NK-92 (cell line): ENCODE measurements around the gene BAZ1B.
"Not testable (repeated sequence)": the region's sequence is repeated elsewhere in the genome, so short reads cannot be mapped to it uniquely, and the experiment has no call there.

Experiments used
- DNase-seq: peaks from one replicate; lab custom pipeline; 2025; ENCODE audit not compliant: unreplicated experiment; lab: John Stamatoyannopoulos, UW

Gene BAZ1B, protein sequence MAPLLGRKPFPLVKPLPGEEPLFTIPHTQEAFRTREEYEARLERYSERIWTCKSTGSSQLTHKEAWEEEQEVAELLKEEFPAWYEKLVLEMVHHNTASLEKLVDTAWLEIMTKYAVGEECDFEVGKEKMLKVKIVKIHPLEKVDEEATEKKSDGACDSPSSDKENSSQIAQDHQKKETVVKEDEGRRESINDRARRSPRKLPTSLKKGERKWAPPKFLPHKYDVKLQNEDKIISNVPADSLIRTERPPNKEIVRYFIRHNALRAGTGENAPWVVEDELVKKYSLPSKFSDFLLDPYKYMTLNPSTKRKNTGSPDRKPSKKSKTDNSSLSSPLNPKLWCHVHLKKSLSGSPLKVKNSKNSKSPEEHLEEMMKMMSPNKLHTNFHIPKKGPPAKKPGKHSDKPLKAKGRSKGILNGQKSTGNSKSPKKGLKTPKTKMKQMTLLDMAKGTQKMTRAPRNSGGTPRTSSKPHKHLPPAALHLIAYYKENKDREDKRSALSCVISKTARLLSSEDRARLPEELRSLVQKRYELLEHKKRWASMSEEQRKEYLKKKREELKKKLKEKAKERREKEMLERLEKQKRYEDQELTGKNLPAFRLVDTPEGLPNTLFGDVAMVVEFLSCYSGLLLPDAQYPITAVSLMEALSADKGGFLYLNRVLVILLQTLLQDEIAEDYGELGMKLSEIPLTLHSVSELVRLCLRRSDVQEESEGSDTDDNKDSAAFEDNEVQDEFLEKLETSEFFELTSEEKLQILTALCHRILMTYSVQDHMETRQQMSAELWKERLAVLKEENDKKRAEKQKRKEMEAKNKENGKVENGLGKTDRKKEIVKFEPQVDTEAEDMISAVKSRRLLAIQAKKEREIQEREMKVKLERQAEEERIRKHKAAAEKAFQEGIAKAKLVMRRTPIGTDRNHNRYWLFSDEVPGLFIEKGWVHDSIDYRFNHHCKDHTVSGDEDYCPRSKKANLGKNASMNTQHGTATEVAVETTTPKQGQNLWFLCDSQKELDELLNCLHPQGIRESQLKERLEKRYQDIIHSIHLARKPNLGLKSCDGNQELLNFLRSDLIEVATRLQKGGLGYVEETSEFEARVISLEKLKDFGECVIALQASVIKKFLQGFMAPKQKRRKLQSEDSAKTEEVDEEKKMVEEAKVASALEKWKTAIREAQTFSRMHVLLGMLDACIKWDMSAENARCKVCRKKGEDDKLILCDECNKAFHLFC (N-terminal part only)

DNA sequence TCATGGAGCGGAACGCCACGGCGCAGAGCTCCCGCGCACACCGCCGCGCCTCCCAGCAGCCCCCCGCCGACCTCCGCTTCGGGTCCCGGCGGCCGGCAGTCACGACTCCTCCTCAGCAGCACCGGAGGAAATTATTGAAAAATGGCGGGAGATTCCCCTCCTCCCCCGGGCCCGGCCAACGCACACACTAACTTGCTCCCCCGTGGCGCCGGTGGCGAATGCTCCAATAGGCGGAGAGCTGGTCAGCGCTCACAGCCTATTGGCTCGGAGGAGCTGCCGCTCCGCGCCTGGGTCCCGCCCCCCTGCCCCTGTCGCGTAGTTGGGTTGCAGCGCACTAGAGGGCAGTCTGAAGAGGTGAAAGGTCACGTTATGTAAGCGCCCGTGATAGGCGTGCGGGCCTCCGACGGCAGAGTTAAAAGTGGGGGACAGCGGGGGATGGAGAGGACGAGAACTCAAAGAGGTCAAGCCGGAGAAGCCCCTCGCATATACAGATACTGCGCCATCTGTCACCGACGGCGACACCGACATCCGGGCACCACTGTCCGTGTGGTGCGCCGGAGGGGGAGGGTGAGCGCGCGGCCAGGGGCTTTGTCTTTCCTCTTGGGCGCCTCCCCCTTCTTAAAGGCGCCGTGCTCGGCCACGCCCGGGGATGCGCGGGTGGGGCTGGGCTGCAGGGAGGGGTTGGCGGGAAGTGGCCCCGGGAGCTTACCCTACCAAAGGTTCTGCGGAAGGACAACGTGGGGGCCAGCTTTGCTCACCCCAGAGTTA lies at the start of gene BAZ1B:
Gene BAZ1B (minus strand): TSS at position 189 of the 768 bp plus-strand sequence. CDS start 360 bp downstream, outside the sequence.
- peak; percentile 67 for DNase-seq

DNA sequence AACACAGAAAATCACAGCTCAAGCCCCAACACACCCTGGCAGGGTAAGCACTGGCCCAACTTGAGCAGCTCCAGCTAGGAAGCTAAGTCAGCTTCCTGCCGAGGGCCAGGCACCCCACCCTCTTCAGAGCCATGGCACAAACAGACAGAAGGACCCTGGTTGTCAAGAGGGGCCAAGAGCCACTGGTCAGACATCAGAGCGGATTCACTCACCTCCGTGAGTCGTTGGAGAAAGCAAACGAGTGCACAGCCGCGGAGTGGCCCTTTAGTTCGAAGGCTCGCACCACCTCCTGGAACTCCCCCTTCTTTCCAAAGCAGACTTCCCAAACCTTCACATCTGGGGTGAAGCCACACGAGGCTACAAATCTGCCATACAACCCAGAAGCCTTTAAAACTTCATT lies 48.9 kb upstream of the BAZ1B start:
- no peak for DNase-seq

DNA sequence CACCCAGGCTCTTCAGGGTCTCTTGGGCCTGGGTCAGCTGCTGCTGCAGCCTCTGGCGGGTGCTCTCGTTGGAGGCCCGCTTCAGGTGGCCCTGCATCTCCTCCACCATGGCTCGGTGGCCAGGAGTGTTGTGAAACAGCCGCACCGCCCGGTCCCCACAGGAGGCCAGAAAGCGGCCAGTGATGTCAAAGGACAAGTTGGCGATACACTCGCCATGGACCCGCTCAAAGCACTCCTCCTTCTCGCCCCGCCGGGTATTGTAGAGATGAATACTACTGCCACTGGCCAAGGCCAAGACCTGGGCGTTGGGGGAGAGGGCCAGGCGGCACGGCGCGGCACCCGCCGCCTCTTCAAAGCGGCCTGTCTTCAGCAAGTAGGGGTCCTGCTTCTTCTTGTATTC lies 48.4 kb upstream of the BAZ1B start:
- DNase-seq, result no peak

DNA sequence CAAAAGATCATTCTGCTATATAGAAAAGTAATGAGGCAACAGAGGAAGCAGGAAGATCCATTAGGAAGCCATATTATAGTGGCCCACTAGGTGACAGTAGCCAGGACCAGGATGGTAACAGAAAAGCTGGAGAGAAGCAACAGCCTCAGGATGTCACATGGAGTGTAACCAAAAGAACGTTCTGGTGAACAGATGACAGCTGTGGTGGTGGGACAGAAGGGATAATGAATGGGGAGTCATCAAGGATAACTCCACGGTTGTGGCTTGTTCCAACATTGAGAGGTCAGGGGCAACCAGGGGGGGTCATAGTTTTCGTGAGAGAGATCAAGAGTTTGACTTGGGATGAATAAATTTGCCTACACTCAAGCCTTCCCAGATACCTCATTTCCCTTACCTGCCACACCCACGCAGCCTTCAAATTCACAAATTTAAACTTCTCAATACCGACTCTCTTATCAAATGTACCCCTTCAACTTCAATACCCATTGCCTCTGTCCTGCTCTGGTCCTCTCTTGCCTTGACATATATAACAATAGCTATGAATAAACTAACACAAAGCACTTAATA lies 47.0 kb upstream of the BAZ1B start:
- no peak for DNase-seq

DNA sequence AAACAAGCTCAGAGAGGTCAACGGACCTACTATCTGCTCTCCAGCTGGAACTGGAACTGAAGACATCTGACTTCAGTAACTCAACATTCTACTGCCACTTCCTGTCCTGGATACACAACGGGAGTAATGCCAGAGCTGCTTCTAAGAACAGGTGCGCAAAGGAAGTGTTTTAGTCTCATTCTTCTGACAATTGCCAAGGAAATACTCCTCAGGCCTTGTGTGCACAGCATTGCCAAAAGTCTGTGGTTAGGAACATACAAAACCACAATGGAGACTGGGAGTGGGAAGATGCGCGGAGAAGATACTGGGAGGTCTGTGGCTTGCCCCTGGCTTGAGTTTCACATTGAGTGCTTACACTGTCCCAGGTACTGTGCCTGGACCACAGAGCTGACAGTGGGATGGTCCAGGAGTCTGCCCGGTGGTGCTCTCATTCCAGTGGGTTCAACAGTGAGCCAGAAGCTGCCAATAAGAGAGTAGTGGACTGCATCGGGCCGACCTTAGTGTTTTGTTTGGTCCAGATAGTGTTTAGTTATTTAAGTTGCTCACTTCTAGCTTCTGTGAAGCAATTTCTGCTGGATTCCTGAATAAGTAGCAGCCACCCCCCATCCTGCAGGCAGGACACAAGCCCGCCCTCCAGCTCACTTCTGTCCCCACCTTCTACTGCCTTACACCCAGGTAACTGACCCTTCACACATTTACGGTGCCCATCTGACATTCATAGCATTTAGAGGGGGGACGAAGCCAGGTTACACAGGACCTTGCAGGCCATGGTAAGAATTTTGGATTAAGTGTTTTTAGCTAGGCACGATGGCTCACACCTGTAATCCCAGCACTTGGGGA lies 46.0 kb upstream of the BAZ1B start:
- DNase-seq, result no peak

DNA sequence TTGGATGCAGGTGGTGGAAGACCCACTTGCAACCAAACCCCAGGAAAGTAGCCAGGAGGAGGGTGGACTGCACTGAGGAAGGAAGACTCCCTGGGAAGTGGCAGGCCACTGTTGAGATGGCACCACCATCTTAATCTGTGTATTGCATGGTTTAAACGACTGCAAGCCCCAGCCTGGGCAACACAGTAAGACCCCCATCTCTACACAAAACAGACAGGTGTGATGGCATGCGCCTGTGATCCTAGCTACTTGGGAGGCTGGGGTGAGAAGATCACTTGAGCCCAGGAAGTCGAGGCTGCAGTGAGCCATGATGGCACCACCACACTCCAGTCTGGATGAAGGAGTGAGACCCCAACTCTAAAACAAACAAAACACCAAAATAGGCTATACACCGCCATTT lies 45.0 kb upstream of the BAZ1B start:
- DNase-seq, result no peak

DNA sequence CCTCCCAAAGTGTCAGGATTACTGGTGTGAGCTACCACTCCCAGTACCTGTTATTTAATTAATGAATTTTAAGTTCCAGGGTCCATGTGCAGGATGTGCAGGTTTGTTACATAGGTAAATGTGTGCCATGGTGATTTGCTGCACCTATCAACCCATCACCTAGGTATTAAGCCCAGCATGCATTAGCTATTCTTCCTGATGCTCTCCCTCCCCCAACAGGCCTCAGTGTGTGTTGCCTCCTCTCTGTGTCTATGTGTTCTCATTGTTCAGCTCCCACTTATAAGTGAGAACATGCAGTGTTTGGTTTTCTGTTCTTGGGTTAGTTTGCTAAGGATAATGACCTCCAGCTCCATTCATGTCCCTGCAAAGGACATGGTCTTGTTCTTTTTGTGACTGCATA lies 44.3 kb upstream of the BAZ1B start:
- not testable (repeated sequence) for DNase-seq

DNA sequence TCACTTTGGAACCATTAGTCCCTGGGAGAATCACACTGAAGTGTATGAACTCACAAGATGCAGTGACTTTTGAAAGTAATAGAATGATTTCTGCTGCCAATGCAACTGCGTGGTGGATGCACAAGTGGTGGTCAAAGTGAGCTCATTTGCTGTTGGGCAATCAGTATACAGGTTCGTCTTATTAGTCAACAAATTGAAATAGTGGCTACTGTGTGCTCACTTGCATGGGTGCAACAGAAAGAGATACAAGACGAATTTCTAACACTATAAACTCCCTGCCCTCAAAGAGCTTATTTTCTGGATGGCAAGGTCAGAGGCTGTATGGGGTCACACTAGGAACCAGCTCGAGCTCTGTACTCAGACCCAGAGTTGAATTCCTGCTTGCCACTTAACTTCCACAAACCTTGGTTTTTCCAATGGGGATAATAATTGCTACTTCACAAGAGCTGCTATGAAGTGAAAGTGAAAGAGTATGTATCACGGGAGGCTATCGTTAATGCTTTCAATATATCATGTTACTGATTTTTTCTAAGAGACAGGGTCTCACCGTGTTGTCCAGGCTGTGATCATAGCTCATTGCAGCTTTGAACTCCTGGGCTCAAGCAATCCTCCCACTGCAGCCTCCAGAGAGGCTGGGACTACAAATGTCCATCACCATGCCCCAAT lies 43.7 kb upstream of the BAZ1B start:
- no peak for DNase-seq

DNA sequence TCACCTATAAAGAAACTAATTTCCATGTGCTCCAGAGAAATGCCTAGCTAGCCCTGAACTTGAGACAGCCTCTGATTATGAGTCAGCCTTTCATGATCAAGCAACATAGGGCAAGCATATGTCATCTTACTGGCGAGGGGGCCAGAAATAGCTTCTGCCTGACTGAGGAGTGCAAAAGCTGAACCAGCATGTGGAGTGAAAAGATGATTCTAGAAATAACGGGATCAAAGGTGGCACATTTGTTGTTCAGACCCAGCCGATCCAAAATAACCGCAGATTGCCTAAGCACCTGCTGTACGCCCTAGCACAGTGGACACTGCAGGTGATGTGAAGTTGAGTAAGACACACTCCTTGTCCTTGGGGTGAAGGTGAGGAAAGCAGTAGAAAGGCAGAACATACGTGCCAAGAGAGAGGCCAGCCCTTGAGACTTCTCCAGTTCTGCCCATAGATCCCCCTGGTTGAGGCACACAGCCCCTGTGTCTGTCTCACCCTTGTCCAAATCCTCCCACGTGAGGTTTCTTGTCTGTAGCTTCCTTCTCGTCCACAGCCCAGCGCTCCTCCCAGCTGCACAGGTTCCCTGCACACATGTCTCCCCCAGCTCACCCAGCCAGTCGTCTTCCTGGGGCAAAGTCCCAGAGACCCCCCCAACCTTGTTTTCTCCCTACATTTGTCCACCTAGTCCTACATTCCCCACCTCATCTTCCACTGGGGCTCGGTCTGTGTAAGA lies 38.2 kb upstream of the BAZ1B start:
- DNase-seq, result no peak

DNA sequence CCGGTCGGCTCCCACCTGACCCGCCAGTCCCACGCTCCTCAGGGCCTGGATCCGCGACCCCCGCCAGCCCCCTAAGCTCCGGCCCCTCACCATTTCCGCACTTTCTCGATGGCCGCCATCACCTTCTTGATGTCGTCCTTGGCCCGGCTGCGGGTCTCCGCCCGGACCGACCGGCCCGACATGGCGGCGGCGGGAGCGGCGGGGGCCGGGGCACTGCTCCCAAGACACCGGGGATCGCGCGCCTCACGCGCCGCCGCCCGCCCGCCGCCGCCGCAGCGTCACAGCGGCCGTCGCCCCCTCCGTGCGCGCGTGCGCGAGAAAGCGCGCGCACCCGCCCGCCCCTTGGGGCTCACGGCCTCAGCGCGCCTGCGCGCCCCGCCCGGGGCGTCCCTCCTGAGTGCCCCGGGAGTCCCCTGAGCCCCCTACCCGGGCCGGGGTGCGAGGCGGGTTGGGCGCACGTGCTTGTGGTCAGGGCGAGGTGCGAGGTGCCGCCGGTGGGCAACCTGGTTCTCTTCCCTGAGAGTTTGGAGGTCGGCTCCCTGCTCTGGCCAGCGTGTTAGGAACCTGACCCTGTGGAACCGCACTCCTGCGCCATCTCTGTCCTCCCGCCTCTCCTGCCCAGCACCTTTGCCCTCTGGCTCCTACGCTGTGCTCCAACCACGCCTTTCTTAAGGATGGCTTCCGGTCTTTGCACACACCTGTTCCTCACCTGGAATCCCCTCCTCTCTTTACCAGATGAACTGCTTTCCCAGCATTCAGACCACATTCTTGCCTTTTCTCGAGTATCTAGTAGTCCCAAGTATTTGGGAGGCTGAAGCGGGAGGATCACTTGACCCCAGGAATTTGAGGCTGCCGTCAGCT lies 35.5 kb upstream of the BAZ1B start, which contains the start of gene BCL7B:
Gene BCL7B (minus strand): TSS at position 294 of the 861 bp plus-strand sequence. CDS start 112 bp downstream, at position 182.
- no peak for DNase-seq

DNA sequence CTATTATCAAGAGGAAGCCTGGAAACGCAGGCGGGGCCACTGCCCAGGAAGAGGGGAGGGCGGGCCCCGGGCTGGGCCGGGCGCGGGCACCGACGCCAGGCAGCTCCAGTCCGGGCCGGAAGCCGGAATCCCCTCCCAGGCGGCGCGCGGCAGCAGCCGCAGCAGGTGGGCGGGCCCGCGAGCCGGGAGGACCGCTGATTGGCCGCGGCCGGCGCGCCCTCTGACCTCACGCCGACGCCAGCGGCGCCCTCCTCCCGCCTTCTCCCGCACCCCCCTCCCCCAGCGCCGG lies 35.0 kb upstream of the BAZ1B start:
- DNase-seq, result peak; percentile 42

DNA sequence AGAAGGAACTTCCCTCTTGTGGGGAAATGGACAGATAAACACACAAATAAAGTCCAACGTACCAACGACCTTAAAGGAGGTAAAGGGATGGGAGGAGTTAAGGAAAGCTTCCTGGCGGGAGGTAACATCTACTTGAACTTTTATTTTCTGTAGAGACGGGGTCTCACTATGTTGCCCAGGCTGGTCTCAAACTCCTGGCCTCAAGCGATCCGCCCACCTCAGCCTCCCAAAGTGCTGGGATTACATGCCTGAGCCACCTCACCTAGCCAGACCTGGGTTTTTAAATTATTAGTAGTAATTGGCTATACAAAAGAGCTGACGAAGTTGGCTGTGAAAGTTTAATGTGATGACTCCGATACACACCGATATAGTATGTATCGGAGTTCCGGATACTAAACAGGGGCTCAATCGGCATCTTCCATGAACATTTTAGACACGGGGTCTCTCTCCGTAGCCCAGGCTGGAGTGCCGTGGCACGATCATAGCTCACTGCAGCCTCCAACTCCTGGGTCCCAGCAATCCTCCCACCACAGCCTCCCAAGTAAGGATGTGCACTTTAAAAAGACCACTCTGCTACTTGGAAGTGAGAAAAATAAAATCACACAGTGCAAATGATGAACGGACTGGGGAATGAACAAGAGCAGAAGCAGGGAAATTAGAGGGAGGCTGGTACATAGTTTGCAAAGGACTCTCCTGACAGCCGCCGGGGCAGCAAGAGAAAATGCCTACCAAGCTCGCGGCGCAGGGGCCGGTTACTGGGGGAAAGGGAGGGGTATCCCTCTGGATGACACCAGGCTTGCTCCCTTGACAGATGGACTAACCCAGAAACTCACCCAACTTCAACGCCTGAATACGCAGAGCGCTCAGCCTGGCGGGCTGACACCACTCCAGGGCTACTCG lies 34.4 kb upstream of the BAZ1B start:
- no peak for DNase-seq

DNA sequence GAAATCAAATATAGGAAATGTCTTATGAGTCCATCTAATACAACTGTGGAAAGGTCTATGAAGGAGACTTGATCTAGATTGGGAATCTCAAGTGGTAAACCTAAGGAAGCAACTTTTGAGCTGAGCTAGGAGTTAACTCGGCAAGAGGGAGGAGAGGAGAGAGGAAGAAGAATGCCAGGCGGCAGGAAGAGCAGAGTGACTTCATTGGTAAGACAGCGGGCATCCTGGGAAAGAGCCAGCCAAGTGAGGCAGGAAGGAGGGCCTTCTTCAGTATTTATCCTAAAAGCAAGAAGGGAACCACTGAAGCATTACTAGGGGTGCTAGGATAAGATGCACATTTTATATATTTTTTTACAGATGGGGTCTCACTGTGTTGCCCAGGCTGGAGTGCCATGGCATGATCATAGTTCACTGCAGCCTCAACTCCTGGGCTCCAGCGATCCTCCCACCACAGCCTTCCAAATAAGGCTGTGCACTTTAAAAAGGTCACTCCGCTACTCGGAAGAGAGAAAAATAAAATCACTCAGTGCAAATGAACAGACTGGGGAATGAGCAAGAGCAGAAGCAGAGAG lies 33.4 kb upstream of the BAZ1B start:
- DNase-seq, result no peak

DNA sequence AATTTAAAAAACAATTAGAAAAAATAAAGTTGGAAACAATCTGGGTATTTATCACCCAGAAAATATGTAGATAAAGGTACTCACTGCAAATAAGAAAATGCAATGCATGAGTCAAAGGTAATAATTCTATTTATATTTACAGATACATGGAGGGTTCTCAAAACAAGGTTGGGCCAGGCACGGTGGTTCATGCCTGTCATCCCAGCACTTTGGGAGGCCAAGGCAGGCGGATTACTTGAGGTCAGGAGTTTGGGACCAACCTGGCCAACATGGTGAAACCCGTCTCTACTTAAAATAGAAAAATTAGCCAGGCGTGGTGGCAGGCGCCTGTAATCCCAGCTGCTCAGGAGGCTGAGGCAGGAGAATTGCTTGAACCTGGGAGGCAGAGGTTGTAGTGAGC lies 28.0 kb upstream of the BAZ1B start:
- not testable (repeated sequence) for DNase-seq

DNA sequence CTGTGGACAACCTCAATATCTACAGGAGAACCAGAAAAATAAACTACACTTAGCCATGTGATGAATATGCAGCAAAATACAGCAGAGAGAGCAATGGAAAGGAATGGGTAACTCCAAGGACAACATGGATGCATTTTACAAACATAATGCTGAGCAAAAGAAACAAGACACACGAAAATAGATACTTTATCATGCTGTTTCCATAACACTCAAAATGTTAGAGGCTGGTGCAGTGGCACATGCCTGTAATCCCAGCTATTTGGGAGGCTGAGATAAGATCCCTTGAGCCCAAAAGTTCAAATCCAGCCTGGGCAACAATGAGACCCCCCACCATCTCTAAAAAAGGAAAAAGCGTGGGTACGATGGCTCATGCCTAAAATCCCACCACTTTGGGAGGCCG lies 27.1 kb upstream of the BAZ1B start:
- DNase-seq, result no peak

DNA sequence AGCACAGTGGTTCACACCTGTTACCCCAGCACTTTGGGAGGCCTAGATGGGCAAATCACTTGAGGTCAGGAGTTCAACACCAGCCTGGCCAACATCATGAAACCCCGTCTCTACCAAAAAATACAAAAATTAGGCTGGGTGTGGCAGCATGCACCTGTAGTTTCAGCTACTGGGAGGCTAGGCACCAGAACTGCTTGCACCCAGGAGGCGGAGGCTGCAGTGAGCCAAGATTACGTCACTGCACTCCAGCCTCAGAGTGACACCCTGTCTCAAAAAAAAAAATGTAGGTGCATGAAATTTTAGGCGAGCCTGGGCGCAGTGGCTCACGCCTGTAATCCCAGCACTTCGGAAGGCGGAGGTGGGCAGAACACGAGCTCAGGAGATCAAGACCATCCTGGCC lies 25.7 kb upstream of the BAZ1B start:
- no peak for DNase-seq
